ENCODE measurements around the gene CACYBP. TPM values are rescaled to one million over a fixed set of nuclear protein-coding genes. Genes with fewer than 3 reads are reported as not detected.

The CACYBP gene
- total RNA-seq, 4 donors from 2014 or later: 52.5 to 261 (median 117) TPM

DNA sequence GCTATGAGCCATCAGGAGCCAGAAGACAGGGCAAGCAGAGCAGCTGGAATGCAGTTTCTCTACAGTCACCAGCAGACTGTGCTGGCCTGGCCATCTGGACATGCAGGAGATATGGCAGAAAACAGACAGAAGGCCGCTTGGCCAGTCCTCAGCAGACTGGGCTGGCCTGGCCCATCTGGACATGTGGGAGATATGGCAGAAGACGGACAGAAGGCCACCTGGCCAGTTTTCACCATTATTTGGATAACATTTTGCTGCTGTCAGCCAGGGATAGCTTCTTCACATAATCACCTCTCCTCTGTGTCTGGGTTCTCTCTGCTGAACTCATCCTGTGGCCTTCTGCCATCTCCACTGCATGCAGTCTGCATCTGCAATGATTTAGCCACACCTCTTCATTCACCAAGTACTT, 25.0 kb upstream of the CACYBP start:
- TF ChIP-seq, protein P1, sequence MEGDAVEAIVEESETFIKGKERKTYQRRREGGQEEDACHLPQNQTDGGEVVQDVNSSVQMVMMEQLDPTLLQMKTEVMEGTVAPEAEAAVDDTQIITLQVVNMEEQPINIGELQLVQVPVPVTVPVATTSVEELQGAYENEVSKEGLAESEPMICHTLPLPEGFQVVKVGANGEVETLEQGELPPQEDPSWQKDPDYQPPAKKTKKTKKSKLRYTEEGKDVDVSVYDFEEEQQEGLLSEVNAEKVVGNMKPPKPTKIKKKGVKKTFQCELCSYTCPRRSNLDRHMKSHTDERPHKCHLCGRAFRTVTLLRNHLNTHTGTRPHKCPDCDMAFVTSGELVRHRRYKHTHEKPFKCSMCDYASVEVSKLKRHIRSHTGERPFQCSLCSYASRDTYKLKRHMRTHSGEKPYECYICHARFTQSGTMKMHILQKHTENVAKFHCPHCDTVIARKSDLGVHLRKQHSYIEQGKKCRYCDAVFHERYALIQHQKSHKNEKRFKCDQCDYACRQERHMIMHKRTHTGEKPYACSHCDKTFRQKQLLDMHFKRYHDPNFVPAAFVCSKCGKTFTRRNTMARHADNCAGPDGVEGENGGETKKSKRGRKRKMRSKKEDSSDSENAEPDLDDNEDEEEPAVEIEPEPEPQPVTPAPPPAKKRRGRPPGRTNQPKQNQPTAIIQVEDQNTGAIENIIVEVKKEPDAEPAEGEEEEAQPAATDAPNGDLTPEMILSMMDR (IDR thresholded peaks at IDR 0.05): no peak
- Histone ChIP-seq H3K4me1 (peaks cover 0 to 17% (median 5%) of the 10 kb centered on the region in 3 donors), H3K4me3 (no peak overlapping the region), H3K27me3 (no peaks in the 10 kb centered on the region), H3K27ac (peak overlapping the region in 1 of 4 donors; percentile 31), H3K36me3 (peaks cover 0 to 34% of the 10 kb centered on the region in 2 donors), H3K9me3 (no peaks in the 10 kb centered on the region)
- WGBS, 2 donors (ENCODE audit: low coverage in 1 of 2): 40 to 43% methylated on average over 1 to 2 of the region's 2 CpGs
- no peak for ATAC-seq

DNA sequence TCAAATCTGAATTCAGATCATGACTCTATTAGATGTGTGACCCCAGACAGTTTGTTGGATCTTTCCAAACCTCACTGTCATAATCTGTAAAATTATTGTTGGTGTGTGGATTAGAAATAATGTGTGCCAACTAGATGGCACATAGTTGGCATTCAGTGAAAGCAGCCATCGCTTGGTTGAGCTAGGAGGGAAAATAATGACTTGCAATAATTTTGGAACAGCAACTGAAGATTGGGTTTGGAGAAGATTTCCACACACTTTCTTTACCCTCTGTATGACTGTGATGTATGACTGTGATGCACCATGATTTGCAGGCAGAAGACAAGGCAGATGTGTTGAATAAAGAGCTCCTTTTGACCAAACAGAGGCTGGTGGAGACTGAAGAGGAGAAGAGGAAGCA, 24.0 kb upstream of the CACYBP start:
- peaks cover 0 to 38% of the 10 kb centered on the region in 2 donors for H3K36me3 ChIP-seq
- no peaks in the 10 kb centered on the region for H3K9me3 ChIP-seq
- 50 to 94% methylated on average over 1 of the region's 1 CpG for WGBS, 2 donors (ENCODE audit: low coverage in 1 of 2)
- H3K4me1 ChIP-seq: peaks cover 0 to 17% (median 5%) of the 10 kb centered on the region in 3 donors
- no peak for ATAC-seq
- no peak for TF ChIP-seq POLR2A (IDR thresholded peaks at IDR 0.05)
- TF ChIP-seq POLR2AphosphoS5 (IDR thresholded peaks at IDR 0.05): no peak
- no peak for TF ChIP-seq EP300 (IDR thresholded peaks at IDR 0.05)
- TF ChIP-seq, protein P1 (IDR thresholded peaks at IDR 0.05): no peak
- peak overlapping the region in 1 of 4 donors; percentile 64 for H3K27ac ChIP-seq
- no peak overlapping the region for H3K4me3 ChIP-seq
- H3K27me3 ChIP-seq: no peaks in the 10 kb centered on the region

DNA sequence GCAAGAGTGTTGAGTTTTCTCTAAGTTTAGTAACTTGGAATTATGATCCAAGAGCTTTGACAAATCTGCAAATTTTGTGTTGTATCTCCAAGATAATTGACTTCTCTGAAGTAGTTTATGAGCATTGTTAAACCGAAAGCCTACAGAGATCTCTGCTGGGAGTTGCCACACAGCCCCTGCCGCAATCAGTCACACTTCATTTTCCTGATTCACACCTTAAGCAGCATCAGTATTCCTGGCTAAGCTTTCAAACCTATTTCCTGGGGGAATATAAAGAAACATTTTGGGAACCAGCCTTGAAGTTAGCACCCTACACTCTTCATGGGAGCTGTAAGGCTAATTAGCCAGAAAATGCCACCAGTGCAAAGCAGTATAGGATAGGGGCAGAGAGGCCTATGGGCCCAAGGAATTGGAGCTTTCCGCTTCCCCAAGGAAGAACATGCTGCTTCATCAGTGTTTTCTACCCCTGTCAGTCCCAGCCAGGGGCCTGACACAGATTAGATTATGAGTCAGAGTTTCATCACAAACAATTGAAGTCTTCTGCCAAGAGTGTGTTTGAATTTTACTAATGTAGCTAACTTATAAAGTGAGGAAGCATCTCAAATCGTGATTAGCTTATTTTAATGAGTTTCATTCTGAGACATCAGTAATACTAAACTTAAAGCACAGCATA, 23.2 kb upstream of the CACYBP start:
- Histone ChIP-seq H3K36me3 (peaks cover 0 to 42% of the 10 kb centered on the region in 2 donors), H3K4me3 (no peak overlapping the region), H3K9me3 (no peaks in the 10 kb centered on the region), H3K27ac (peak overlapping the region in 2 of 4 donors; percentile 20 to 64), H3K27me3 (no peaks in the 10 kb centered on the region), H3K4me1 (peaks cover 0 to 17% (median 5%) of the 10 kb centered on the region in 3 donors)
- ATAC-seq: peak; percentile 86
- WGBS, 2 donors (ENCODE audit: low coverage in 1 of 2): 69 to 76% methylated on average over 4 of the region's 4 CpGs
- TF ChIP-seq POLR2A (IDR thresholded peaks at IDR 0.05): no peak
- TF ChIP-seq EP300 (IDR thresholded peaks at IDR 0.05): no peak
- TF ChIP-seq POLR2AphosphoS5 (IDR thresholded peaks at IDR 0.05): no peak
- TF ChIP-seq, protein P1 (IDR thresholded peaks at IDR 0.05): no peak

DNA sequence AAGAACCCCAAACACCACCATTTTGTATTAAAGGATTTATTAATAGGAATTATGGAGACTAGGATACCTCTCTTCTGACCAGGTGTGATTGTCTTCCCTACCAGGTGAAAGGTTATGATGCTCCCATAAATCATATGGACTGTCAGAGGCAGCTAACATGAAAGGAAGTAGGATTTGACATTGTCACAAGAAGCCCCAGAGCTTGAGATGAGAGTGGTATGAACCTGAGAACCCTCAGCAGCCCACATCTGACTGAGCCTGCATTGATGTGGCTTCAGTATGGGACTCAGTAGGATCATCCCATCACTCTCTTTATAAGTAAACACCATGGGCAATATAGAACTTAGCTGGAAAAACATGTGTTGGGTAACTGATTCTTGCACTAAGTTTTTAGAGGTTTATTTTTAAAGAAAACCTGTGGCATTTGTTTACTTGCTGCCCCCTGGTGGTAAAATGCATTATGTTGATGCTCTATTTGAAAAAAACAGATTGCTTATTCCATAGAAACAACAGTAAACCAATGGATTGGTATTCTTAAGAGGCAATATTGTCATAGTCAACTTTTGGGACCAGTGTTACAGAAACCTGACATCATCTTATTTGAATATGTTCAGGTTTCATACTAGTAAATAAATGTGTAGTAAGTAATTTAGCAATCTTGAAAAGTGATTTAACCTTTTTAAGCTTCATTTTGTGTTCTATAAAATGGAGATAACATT, 16.6 kb upstream of the CACYBP start:
- no peak for ATAC-seq
- Histone ChIP-seq H3K9me3 (no peaks in the 10 kb centered on the region), H3K4me3 (no peak overlapping the region), H3K4me1 (no peaks in the 10 kb centered on the region), H3K27ac (no peak overlapping the region), H3K27me3 (no peaks in the 10 kb centered on the region), H3K36me3 (peaks cover 0 to 41% of the 10 kb centered on the region in 2 donors)
- TF ChIP-seq, protein P1 (IDR thresholded peaks at IDR 0.05): peak; percentile 41 to 60 (median 52)
- no peak for TF ChIP-seq POLR2AphosphoS5 (IDR thresholded peaks at IDR 0.05)

DNA sequence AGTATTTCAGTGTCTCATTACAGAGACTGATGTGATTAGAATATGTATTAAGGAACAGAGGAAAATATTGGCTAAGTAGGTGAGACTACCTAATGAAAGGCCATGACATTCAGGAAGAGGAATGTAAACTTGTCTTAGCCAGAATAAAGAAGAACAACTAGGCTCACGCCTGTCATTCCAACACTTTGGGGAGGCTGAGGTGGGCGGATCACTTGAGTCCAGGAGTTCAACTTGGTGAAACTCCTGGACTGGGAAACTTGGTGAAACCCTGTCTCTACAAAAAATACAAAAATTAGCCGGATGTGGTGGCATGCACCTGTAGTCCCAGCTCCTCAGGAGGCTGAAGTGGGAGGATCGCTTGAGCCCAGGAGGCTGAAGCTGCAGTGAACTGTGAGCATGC, 14.8 kb upstream of the CACYBP start:
- 89 to 93% methylated on average over 3 of the region's 4 CpGs for WGBS, 2 donors (ENCODE audit: low coverage in 1 of 2)
- H3K36me3 ChIP-seq: peaks cover 0 to 32% of the 10 kb centered on the region in 2 donors
- no peak overlapping the region for H3K4me3 ChIP-seq
- no peaks in the 10 kb centered on the region for H3K9me3 ChIP-seq
- no peaks in the 10 kb centered on the region for H3K27me3 ChIP-seq
- no peak overlapping the region for H3K27ac ChIP-seq
- peaks cover 0 to 5% (median 0%) of the 10 kb centered on the region in 3 donors for H3K4me1 ChIP-seq
- no peak for ATAC-seq
- no peak for TF ChIP-seq POLR2A (IDR thresholded peaks at IDR 0.05)
- TF ChIP-seq POLR2AphosphoS5 (IDR thresholded peaks at IDR 0.05): no peak
- TF ChIP-seq EP300 (IDR thresholded peaks at IDR 0.05): no peak
- TF ChIP-seq, protein P1 (IDR thresholded peaks at IDR 0.05): no peak

All from gastroesophageal sphincter (tissue), 4 donors.